Nephron progenitor cell (in vitro differentiated cells): Measurements from ENCODE around the gene PLCH2.

ENCODE experiments used
- DNase-seq: peaks from one replicate; pipeline ENCODE4 v3.0.0; 2021
- H3K27ac Mint-ChIP-seq: 2 replicates; pipeline ENCODE4 v1.8.0; 2021; ENCODE audit warnings: mild to moderate bottlenecking, moderate library complexity, mixed read lengths
- H3K27me3 Mint-ChIP-seq: 2 replicates; pipeline ENCODE4 v1.8.0; 2021; ENCODE audit warnings: mild to moderate bottlenecking, low read depth, mixed read lengths; ENCODE audit not compliant: poor library complexity
- H3K36me3 Mint-ChIP-seq: 2 replicates; pipeline ENCODE4 v1.8.0; 2021; ENCODE audit warnings: low read depth, mixed read lengths
- H3K4me1 Mint-ChIP-seq: 2 replicates; pipeline ENCODE4 v1.8.0; 2021; ENCODE audit warnings: mixed read lengths
- H3K4me3 Mint-ChIP-seq: 2 replicates; pipeline ENCODE4 v1.8.0; 2021; ENCODE audit warnings: mild to moderate bottlenecking, moderate library complexity, mixed read lengths
- H3K9me3 Mint-ChIP-seq: 2 replicates; pipeline ENCODE4 v1.8.0; 2021; ENCODE audit warnings: mild to moderate bottlenecking, moderate library complexity, mixed read lengths
- CTCF ChIP-seq: fragments of 200-600 bp; sonication (generic); IDR thresholded peaks from 2 replicates; pipeline ENCODE4 v1.5.0; 2021; ENCODE audit warnings: antibody characterized with exemption

Gene PLCH2

GRCh38 chr1:2499260-2499659, 23.2 kb downstream of the PLCH2 start:
- Mint-ChIP-seq H3K4me3 (no peak overlapping the region), H3K36me3 (no peaks in the 10 kb centered on the region), H3K27me3 (peaks cover 5% of the 10 kb centered on the region), H3K9me3 (no peaks in the 10 kb centered on the region), H3K4me1 (peaks cover 2% of the 10 kb centered on the region), H3K27ac (no peak overlapping the region)
- TF ChIP-seq CTCF = no peak
- DNase-seq = no peak

GRCh38 chr1:2499986-2500596, 24.0 kb downstream of the PLCH2 start:
- H3K27ac Mint-ChIP-seq = no peak overlapping the region
- DNase-seq = no peak
- H3K4me3 Mint-ChIP-seq = no peak overlapping the region
- no peak for TF ChIP-seq CTCF
- no peaks in the 10 kb centered on the region for H3K9me3 Mint-ChIP-seq
- H3K4me1 Mint-ChIP-seq = no peaks in the 10 kb centered on the region
- H3K27me3 Mint-ChIP-seq = peaks cover 5% of the 10 kb centered on the region
- no peaks in the 10 kb centered on the region for H3K36me3 Mint-ChIP-seq

GRCh38 chr1:2501041-2501819, 25.1 kb downstream of the PLCH2 start:
- Mint-ChIP-seq H3K27ac (no peak overlapping the region), H3K4me1 (no peaks in the 10 kb centered on the region), H3K36me3 (no peaks in the 10 kb centered on the region), H3K9me3 (no peaks in the 10 kb centered on the region), H3K4me3 (no peak overlapping the region), H3K27me3 (peaks cover 2% of the 10 kb centered on the region)
- no peak for TF ChIP-seq CTCF
- DNase-seq = no peak

GRCh38 chr1:2501820-2502119, 25.7 kb downstream of the PLCH2 start:
- H3K4me1 Mint-ChIP-seq = no peaks in the 10 kb centered on the region
- H3K27ac Mint-ChIP-seq = no peak overlapping the region

GRCh38 chr1:2502210-2502609, 26.1 kb downstream of the PLCH2 start:
- no peak for TF ChIP-seq CTCF
- no peak for DNase-seq
- no peak overlapping the region for H3K27ac Mint-ChIP-seq
- H3K4me3 Mint-ChIP-seq = no peak overlapping the region
- no peaks in the 10 kb centered on the region for H3K9me3 Mint-ChIP-seq
- H3K27me3 Mint-ChIP-seq = no peaks in the 10 kb centered on the region
- no peaks in the 10 kb centered on the region for H3K36me3 Mint-ChIP-seq
- no peaks in the 10 kb centered on the region for H3K4me1 Mint-ChIP-seq

More at GRCh38 chr1:2501820-2502119, 25.7 kb downstream of the PLCH2 start:
- no peak overlapping the region for H3K4me3 Mint-ChIP-seq
- no peaks in the 10 kb centered on the region for H3K9me3 Mint-ChIP-seq
- H3K36me3 Mint-ChIP-seq = no peaks in the 10 kb centered on the region
- TF ChIP-seq CTCF = no peak
- no peak for DNase-seq
- no peaks in the 10 kb centered on the region for H3K27me3 Mint-ChIP-seq
